Measurements from ENCODE around the gene CLCN4.

GRCh38 chrX:10286195-10286594 lies 129.4 kb downstream of the CLCN4 start:
- no peak for TF ChIP-seq CTCF (IDR thresholded peaks at IDR 0.05)
- TF ChIP-seq RAD21 (IDR thresholded peaks at IDR 0.05; ENCODE audit: low read length), result no peak
- TF ChIP-seq REST (IDR thresholded peaks at IDR 0.05; ENCODE audit: low read depth, low read length), result no peak
- TF ChIP-seq FOXJ3 (CRISPR knock-in tag; IDR thresholded peaks at IDR 0.05), result no peak
- no peak for TF ChIP-seq USF2 (IDR thresholded peaks at IDR 0.05; ENCODE audit: borderline replicate concordance, low read depth, low read length)
- no peak for TF ChIP-seq JUND (IDR thresholded peaks at IDR 0.05)
- no peak for TF ChIP-seq YY1 (IDR thresholded peaks at IDR 0.05; ENCODE audit: low read depth)
- TF ChIP-seq FOXM1 (IDR thresholded peaks at IDR 0.05; ENCODE audit: low read depth), result no peak
- no peak for TF ChIP-seq SMC3 (IDR thresholded peaks at IDR 0.05; ENCODE audit: low read depth, low read length)
- no peak for TF ChIP-seq CHD2 (IDR thresholded peaks at IDR 0.05; ENCODE audit: low read length, partially characterized antibody)
- no peak for TF ChIP-seq POLR2AphosphoS5 (IDR thresholded peaks at IDR 0.05; ENCODE audit: low read depth, low read length)
- TF ChIP-seq EP300 (IDR thresholded peaks at IDR 0.05; ENCODE audit: borderline replicate concordance in 1 of 2, low read depth in 1 of 2, low read length in 1 of 2), result peak in 1 of 2 experiments; percentile 48; a peak in 2 of 4 replicates
- TF ChIP-seq RXRA (IDR thresholded peaks at IDR 0.05; ENCODE audit: borderline replicate concordance, low read depth), result no peak

Data from SK-N-SH (cell line).